Neural cell (in vitro differentiated cells): ENCODE results near the gene AANAT. TPM values are rescaled to one million over a fixed set of nuclear protein-coding genes. Genes with fewer than 3 reads are reported as not detected.

ENCODE experiments used
- H2AFZ ChIP-seq: fragments of 200-600, 300-800 bp; sonication (generic), shearing (Covaris generic); 2 replicates; pipeline ENCODE4 v1.6.0; 2014; ENCODE audit warnings: low read depth, mild to moderate bottlenecking, antibody characterized with exemption, low read length, moderate library complexity
- H3F3A ChIP-seq: fragments of 200-600 bp; shearing (Covaris generic); 2 replicates; pipeline ENCODE4 v1.6.1; 2016; ENCODE audit warnings: mild to moderate bottlenecking, moderate library complexity, mixed read lengths, antibody characterized with exemption, low read length; ENCODE audit not compliant: insufficient read depth, poor library complexity, severe bottlenecking
- H3K27ac ChIP-seq: fragments of 200-600, 300-800 bp; sonication (generic), shearing (Covaris generic); 2 replicates; pipeline ENCODE4 v1.5.1; 2014; ENCODE audit warnings: mild to moderate bottlenecking, low read length, moderate library complexity
- H3K27me3 ChIP-seq: fragments of 300-800, 200-600 bp; sonication (generic), shearing (Covaris generic); 2 replicates; pipeline ENCODE4 v1.6.0; 2014; ENCODE audit warnings: mild to moderate bottlenecking, low read depth, low read length, moderate library complexity; ENCODE audit not compliant: insufficient read depth
- H3K36me3 ChIP-seq: fragments of 300-800, 200-600 bp; sonication (generic), shearing (Covaris generic); 2 replicates; pipeline ENCODE4 v1.5.1; 2014; ENCODE audit warnings: mild to moderate bottlenecking, antibody characterized with exemption, low read length, moderate library complexity; ENCODE audit not compliant: insufficient read depth
- H3K4me2 ChIP-seq: fragments of 300-800, 200-600 bp; sonication (generic), shearing (Covaris generic); 2 replicates; pipeline ENCODE4 v1.6.0; 2014; ENCODE audit warnings: mild to moderate bottlenecking, low read length
- H3K4me3 ChIP-seq: fragments of 300-800, 200-600 bp; sonication (generic), shearing (Covaris generic); 2 replicates; pipeline ENCODE4 v1.5.1; 2014; ENCODE audit warnings: mild to moderate bottlenecking, low read length, moderate library complexity
- H3K79me2 ChIP-seq: fragments of 200-600 bp; shearing (Covaris generic); replicated peaks from 2 replicates; pipeline ENCODE4 v1.6.0; 2014; ENCODE audit warnings: mild to moderate bottlenecking, low read length, moderate library complexity; ENCODE audit not compliant: insufficient read depth
- H3K9ac ChIP-seq: fragments of 300-800, 200-600 bp; sonication (generic), shearing (Covaris generic); 2 replicates; pipeline ENCODE4 v1.6.1; 2016; ENCODE audit warnings: mild to moderate bottlenecking, low read length, mixed read lengths
- H3K9me2 ChIP-seq: fragments of 200-600 bp; shearing (Covaris generic); 2 replicates; pipeline ENCODE4 v1.6.1; 2016; ENCODE audit warnings: mild to moderate bottlenecking, low read length, mixed read lengths; ENCODE audit not compliant: insufficient read depth
- H3K9me3 ChIP-seq: fragments of 200-600, 300-800 bp; sonication (generic), shearing (Covaris generic); 2 replicates; pipeline ENCODE4 v1.6.1; 2016; ENCODE audit warnings: mild to moderate bottlenecking, mixed run types, low read length, moderate library complexity, mixed read lengths
- H4K20me1 ChIP-seq: fragments of 200-600 bp; shearing (Covaris generic); 2 replicates; pipeline ENCODE4 v1.6.1; 2016; ENCODE audit warnings: mild to moderate bottlenecking, mixed run types; ENCODE audit not compliant: insufficient read depth
- EP300 ChIP-seq: fragments of 450-650 bp; conservative IDR thresholded peaks from 2 replicates; pipeline ENCODE4 v1.6.1; 2014; ENCODE audit warnings: antibody characterized with exemption, mild to moderate bottlenecking, moderate library complexity; ENCODE audit not compliant: poor library complexity, severe bottlenecking
- EZH2 ChIP-seq: fragments of 200-600, 300-800 bp; shearing (Covaris generic), sonication (generic); IDR thresholded peaks from 2 replicates; pipeline ENCODE4 v1.6.1; 2014; ENCODE audit warnings: antibody characterized with exemption, low read length, borderline replicate concordance, mild to moderate bottlenecking; ENCODE audit not compliant: insufficient read depth, poor library complexity, severe bottlenecking
- MXI1 ChIP-seq: fragments of 450-650 bp; conservative IDR thresholded peaks from 2 replicates; pipeline ENCODE4 v1.6.1; 2014; ENCODE audit warnings: antibody characterized with exemption, mild to moderate bottlenecking; ENCODE audit not compliant: poor library complexity, severe bottlenecking
- POLR2AphosphoS5 ChIP-seq: IDR thresholded peaks from 2 replicates; pipeline ENCODE4 v1.6.1; 2012
- RAD21 ChIP-seq: fragments of 450-650 bp; conservative IDR thresholded peaks from 2 replicates; pipeline ENCODE4 v1.6.1; 2014; ENCODE audit warnings: antibody characterized with exemption, mild to moderate bottlenecking, moderate library complexity
- SMC3 ChIP-seq: fragments of 450-650 bp; conservative IDR thresholded peaks from 2 replicates; pipeline ENCODE4 v1.6.1; 2014; ENCODE audit warnings: antibody characterized with exemption, mild to moderate bottlenecking, moderate library complexity; ENCODE audit not compliant: poor library complexity
- TAF1 ChIP-seq: IDR thresholded peaks from 2 replicates; pipeline ENCODE4 v1.6.1; 2012; ENCODE audit warnings: low read depth
- polyA plus RNA-seq: library from polyadenylated mRNA; depleted of rRNA; stranded (reverse); fragments of >200 nt; gene quantifications from 2 replicates; pipeline ENCODE4 v1.2.3, GENCODE V29; 2014
- TF ChIP-seq, protein P1 (sequence below): fragments of 450-650 bp; IDR thresholded peaks from 2 replicates; pipeline ENCODE4 v1.5.1; 2014; ENCODE audit warnings: antibody characterized with exemption, mild to moderate bottlenecking, moderate library complexity; ENCODE audit not compliant: poor library complexity, severe bottlenecking
- TF ChIP-seq, protein P2 (sequence below): IDR thresholded peaks from 2 replicates; pipeline ENCODE4 v1.6.1; 2012; ENCODE audit warnings: borderline replicate concordance

The AANAT gene
- polyA plus RNA-seq, 1 donor from 2014 or later, result not detected

DNA sequence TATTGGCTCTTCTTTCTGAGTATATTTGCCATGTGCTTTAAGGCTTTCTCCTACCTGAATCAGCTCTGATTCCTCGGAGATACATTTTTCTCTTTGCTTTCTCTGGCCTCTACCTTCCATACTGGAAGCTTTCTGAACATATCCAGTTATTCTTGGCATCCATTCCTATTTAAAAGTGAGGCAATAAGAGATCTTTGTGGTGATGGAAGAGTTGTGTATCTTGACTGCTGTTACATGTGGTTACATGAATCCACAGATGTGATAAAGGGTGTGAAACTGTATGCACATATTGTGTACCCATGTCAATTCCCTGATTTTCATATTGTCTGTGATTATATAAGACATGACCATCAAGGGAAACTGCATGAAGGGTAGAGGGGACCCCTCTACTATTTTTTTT, 38.9 kb upstream of the AANAT start:
- H4K20me1 ChIP-seq, result no peaks in the 10 kb centered on the region

DNA sequence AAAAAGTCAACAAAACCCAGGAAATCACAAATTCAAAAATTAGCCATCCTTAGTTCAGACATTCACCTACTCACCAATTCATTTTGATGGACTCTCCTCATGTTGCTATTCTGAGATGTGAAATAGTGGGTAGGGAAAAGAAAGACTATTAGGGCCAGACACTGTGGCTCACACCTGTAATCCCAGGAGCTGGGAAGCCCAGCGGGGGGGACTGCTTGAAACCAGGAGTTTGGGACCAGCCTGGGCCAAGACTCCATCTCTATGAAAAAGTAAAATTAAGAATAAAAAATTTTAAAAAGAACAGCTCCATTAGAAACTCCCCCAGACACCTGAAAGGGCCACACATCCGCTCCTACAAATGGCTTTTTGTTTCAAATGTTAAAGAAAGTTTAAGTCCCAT, 35.9 kb upstream of the AANAT start:
- Histone ChIP-seq H3K4me2 (no peak overlapping the region), H2AFZ (no peak overlapping the region), H3K9ac (no peak overlapping the region), H4K20me1 (no peaks in the 10 kb centered on the region), H3K9me2 (no peaks in the 10 kb centered on the region), H3K9me3 (no peaks in the 10 kb centered on the region), H3K79me2 (peaks cover 52% of the 10 kb centered on the region), H3K27ac (no peak overlapping the region), H3F3A (no peaks in the 10 kb centered on the region), H3K27me3 (no peaks in the 10 kb centered on the region), H3K4me3 (no peak overlapping the region), H3K36me3 (no peaks in the 10 kb centered on the region)
- TF ChIP-seq EZH2, result no peak
- TF ChIP-seq RAD21, result no peak
- TF ChIP-seq EP300, result no peak
- TF ChIP-seq, protein P1, sequence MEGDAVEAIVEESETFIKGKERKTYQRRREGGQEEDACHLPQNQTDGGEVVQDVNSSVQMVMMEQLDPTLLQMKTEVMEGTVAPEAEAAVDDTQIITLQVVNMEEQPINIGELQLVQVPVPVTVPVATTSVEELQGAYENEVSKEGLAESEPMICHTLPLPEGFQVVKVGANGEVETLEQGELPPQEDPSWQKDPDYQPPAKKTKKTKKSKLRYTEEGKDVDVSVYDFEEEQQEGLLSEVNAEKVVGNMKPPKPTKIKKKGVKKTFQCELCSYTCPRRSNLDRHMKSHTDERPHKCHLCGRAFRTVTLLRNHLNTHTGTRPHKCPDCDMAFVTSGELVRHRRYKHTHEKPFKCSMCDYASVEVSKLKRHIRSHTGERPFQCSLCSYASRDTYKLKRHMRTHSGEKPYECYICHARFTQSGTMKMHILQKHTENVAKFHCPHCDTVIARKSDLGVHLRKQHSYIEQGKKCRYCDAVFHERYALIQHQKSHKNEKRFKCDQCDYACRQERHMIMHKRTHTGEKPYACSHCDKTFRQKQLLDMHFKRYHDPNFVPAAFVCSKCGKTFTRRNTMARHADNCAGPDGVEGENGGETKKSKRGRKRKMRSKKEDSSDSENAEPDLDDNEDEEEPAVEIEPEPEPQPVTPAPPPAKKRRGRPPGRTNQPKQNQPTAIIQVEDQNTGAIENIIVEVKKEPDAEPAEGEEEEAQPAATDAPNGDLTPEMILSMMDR, result no peak
- TF ChIP-seq MXI1, result no peak
- TF ChIP-seq, protein P2, sequence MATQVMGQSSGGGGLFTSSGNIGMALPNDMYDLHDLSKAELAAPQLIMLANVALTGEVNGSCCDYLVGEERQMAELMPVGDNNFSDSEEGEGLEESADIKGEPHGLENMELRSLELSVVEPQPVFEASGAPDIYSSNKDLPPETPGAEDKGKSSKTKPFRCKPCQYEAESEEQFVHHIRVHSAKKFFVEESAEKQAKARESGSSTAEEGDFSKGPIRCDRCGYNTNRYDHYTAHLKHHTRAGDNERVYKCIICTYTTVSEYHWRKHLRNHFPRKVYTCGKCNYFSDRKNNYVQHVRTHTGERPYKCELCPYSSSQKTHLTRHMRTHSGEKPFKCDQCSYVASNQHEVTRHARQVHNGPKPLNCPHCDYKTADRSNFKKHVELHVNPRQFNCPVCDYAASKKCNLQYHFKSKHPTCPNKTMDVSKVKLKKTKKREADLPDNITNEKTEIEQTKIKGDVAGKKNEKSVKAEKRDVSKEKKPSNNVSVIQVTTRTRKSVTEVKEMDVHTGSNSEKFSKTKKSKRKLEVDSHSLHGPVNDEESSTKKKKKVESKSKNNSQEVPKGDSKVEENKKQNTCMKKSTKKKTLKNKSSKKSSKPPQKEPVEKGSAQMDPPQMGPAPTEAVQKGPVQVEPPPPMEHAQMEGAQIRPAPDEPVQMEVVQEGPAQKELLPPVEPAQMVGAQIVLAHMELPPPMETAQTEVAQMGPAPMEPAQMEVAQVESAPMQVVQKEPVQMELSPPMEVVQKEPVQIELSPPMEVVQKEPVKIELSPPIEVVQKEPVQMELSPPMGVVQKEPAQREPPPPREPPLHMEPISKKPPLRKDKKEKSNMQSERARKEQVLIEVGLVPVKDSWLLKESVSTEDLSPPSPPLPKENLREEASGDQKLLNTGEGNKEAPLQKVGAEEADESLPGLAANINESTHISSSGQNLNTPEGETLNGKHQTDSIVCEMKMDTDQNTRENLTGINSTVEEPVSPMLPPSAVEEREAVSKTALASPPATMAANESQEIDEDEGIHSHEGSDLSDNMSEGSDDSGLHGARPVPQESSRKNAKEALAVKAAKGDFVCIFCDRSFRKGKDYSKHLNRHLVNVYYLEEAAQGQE, result no peak
- no peak for TF ChIP-seq SMC3
- no peak for TF ChIP-seq TAF1
- no peak for TF ChIP-seq POLR2AphosphoS5

More for the DNA sequence above, 38.9 kb upstream of the AANAT start:
- H2AFZ ChIP-seq, result no peak overlapping the region
- H3K4me3 ChIP-seq, result no peak overlapping the region
- no peaks in the 10 kb centered on the region for H3K27me3 ChIP-seq
- no peak overlapping the region for H3K9ac ChIP-seq
- H3K9me2 ChIP-seq, result no peaks in the 10 kb centered on the region
- no peaks in the 10 kb centered on the region for H3K36me3 ChIP-seq
- TF ChIP-seq RAD21 (no peak), POLR2AphosphoS5 (no peak), TAF1 (no peak), MXI1 (no peak), SMC3 (no peak), EZH2 (no peak), EP300 (no peak)
- TF ChIP-seq, protein P2, result no peak
- TF ChIP-seq, protein P1, result no peak
- H3F3A ChIP-seq, result no peaks in the 10 kb centered on the region
- H3K4me2 ChIP-seq, result no peak overlapping the region
- H3K79me2 ChIP-seq, result peaks cover 26% of the 10 kb centered on the region
- H3K9me3 ChIP-seq, result no peaks in the 10 kb centered on the region
- no peak overlapping the region for H3K27ac ChIP-seq
